ENCODE measurements around the gene POLR3H. TPM values are rescaled to one million over a fixed set of nuclear protein-coding genes. Genes with fewer than 3 reads are reported as not detected.

POLR3H gene
- total RNA-seq, 1 donor from 2014 or later, result 54.0 TPM

DNA sequence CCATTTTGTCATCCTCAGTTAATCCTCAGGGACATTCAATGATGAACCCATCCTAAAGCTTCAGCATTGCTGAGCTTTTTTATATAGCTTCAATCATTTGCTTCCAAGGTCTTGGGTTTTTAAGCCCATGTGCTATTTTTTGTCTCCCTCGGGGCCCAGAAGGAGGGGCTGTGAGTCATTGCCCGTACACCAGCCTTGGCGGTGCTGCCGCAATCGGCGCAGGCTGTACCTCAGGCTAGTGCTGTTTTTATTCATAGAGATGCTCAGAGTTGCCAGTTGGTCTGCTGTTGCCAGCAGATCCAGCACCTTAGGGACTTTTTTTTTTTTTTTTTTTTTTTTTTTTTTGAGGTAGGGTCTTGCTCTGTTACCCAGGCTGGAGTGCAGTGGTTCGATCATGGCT lies 39.9 kb downstream of the POLR3H start:
- no peak overlapping the region for H3K4me3 Mint-ChIP-seq
- H3K9me3 Mint-ChIP-seq, result no peaks in the 10 kb centered on the region
- DNase-seq (ENCODE audit: low read depth, low spot score), result no peak
- H3K27ac Mint-ChIP-seq (ENCODE audit: unreplicated experiment), result no peak overlapping the region
- no peaks in the 10 kb centered on the region for H3K4me1 Mint-ChIP-seq
- H3K27me3 Mint-ChIP-seq (ENCODE audit: low read depth), result no peaks in the 10 kb centered on the region
- H3K36me3 Mint-ChIP-seq (ENCODE audit: low read depth), result no peaks in the 10 kb centered on the region
- TF ChIP-seq, protein P1, sequence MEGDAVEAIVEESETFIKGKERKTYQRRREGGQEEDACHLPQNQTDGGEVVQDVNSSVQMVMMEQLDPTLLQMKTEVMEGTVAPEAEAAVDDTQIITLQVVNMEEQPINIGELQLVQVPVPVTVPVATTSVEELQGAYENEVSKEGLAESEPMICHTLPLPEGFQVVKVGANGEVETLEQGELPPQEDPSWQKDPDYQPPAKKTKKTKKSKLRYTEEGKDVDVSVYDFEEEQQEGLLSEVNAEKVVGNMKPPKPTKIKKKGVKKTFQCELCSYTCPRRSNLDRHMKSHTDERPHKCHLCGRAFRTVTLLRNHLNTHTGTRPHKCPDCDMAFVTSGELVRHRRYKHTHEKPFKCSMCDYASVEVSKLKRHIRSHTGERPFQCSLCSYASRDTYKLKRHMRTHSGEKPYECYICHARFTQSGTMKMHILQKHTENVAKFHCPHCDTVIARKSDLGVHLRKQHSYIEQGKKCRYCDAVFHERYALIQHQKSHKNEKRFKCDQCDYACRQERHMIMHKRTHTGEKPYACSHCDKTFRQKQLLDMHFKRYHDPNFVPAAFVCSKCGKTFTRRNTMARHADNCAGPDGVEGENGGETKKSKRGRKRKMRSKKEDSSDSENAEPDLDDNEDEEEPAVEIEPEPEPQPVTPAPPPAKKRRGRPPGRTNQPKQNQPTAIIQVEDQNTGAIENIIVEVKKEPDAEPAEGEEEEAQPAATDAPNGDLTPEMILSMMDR (conservative IDR thresholded peaks at IDR 0.05), result no peak

DNA sequence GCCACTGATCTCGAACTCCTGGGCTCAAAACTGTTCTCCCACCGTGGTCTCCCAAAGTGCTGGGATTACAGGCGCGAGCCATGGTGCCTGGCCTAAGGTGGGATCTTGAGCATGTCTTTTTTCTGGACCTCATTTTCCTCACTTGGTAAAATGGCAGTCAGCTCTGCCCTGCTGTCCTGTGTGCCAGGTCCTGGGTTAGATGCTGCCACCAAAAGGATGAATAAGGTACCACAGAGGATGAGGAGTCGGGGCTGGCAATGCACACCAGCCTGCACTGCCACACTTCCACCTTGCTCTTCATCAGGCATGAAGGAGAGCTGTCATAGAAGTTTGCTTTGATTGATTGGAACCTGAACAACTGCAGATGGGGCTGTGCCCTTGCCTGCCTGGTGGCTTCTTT lies 43.1 kb downstream of the POLR3H start:
- no peak for DNase-seq (ENCODE audit: low read depth, low spot score)
- Mint-ChIP-seq H3K4me1 (no peaks in the 10 kb centered on the region), H3K9me3 (no peaks in the 10 kb centered on the region), H3K36me3 (ENCODE audit: low read depth) (no peaks in the 10 kb centered on the region), H3K27me3 (ENCODE audit: low read depth) (no peaks in the 10 kb centered on the region), H3K4me3 (no peak overlapping the region), H3K27ac (ENCODE audit: unreplicated experiment) (no peak overlapping the region)
- TF ChIP-seq, protein P1 (conservative IDR thresholded peaks at IDR 0.05), result peak; percentile 23

DNA sequence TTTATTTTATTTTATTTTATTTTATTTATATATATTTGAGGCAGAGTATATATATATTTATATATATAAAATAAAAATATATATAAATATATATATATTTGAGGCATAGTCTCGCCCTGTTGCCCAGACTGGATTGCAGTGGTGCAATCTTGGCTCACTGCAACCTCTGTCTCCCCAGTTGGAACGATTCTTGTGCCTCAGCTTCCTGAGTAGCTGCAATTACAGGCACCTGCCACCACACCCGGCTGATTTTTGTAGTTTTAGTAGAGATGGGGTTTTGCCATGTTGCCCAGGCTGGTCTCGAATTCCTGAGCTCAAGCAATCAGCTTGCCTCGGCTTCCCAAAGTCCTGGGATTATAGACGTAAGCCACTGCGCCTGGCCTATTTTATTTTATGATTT lies 44.0 kb downstream of the POLR3H start:
- Mint-ChIP-seq H3K36me3 (ENCODE audit: low read depth) (no peaks in the 10 kb centered on the region), H3K9me3 (no peaks in the 10 kb centered on the region), H3K27ac (ENCODE audit: unreplicated experiment) (no peak overlapping the region), H3K27me3 (ENCODE audit: low read depth) (no peaks in the 10 kb centered on the region), H3K4me1 (no peaks in the 10 kb centered on the region), H3K4me3 (no peak overlapping the region)
- TF ChIP-seq, protein P1 (conservative IDR thresholded peaks at IDR 0.05), result no peak
- no peak for DNase-seq (ENCODE audit: low read depth, low spot score)

DNA sequence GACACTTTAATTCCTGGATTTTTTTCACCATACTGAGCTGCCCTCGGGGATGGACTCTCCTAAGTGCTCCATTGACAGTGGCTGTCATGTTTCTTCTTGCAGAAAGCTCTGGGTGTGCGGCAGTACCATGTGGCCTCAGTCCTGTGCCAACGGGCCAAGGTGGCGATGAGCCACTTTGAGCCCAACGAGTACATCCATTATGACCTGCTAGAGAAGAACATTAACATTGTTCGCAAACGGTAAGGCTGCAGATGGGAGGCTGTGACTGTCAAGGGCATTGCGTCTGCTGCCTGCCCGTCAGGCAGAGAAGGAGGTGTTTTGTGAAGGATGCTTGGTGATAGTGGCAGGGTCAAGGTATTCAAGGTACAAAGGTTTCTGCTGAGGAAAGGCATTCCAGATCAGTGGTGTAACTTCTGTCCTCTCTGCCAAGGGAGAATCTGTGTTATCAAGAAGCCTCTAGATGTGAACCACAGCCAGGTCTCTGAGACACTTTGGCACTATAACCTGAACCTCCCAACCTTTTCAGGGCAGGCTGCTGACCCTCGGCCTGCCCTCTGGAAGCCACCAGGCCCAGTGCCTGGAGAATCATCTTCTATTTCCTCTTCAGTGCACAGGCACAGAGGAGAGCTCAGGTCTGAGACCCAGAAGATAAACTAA lies 44.5 kb downstream of the POLR3H start:
- H3K4me3 Mint-ChIP-seq, result no peak overlapping the region
- no peaks in the 10 kb centered on the region for H3K36me3 Mint-ChIP-seq (ENCODE audit: low read depth)
- TF ChIP-seq, protein P1 (conservative IDR thresholded peaks at IDR 0.05), result no peak
- H3K9me3 Mint-ChIP-seq, result no peaks in the 10 kb centered on the region
- H3K27me3 Mint-ChIP-seq (ENCODE audit: low read depth), result no peaks in the 10 kb centered on the region
- no peaks in the 10 kb centered on the region for H3K4me1 Mint-ChIP-seq
- DNase-seq (ENCODE audit: low read depth, low spot score), result no peak
- H3K27ac Mint-ChIP-seq (ENCODE audit: unreplicated experiment), result peak overlapping the region; percentile 47

DNA sequence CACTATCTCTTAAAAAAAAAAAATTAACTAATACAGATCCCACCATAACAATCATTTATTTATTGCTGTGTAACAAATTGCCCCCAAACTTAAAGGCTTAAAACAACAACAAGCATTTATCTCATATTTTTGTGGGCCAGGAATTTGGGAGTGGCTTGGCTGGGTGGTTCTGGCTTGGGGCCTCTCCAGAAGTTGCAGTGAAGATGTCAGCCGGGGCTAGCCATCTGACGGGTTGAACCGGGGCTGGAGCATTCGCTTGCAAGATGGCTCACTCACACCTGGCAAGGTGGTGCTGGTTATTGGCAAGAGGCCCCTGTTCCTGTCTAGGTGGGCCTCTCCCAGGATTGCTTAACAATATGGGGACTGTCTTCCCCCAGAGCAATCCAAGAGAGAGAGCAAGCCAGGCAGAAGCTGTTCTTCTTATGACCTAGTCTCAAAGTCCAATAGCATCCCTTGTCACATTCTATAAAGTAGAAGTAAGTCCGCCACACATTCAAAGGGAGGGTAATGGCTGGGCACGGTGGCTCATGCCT lies 45.9 kb downstream of the POLR3H start:
- Mint-ChIP-seq H3K27ac (ENCODE audit: unreplicated experiment) (no peak overlapping the region), H3K9me3 (no peaks in the 10 kb centered on the region), H3K36me3 (ENCODE audit: low read depth) (no peaks in the 10 kb centered on the region), H3K27me3 (ENCODE audit: low read depth) (no peaks in the 10 kb centered on the region), H3K4me1 (no peaks in the 10 kb centered on the region), H3K4me3 (no peak overlapping the region)
- TF ChIP-seq, protein P1 (conservative IDR thresholded peaks at IDR 0.05), result no peak
- DNase-seq (ENCODE audit: low read depth, low spot score), result no peak

Data from neural crest cell (in vitro differentiated cells).